Peyer's patch (tissue), 4 donors: ENCODE measurements around the gene OLFML2A. TPM values are rescaled to one million over a fixed set of nuclear protein-coding genes. Genes with fewer than 3 reads are reported as not detected.

Source experiments
- DNase-seq, 3 donors: peaks; one replicate each; pipeline ENCODE4 v3.0.0-alpha.2; 2017 to 2019
- H3K27ac ChIP-seq, 4 donors: fragments of 200-600 bp; sonication (generic); one replicate each; pipeline ENCODE4 v1.5.1; 2016 to 2019
- H3K27me3 ChIP-seq, 2 donors: fragments of 200-600 bp; sonication (generic); one replicate each; pipeline ENCODE4 v1.5.1; 2019
- H3K36me3 ChIP-seq, 3 donors: fragments of 200-600 bp; sonication (generic); one replicate each; pipeline ENCODE4 v1.5.1; 2016 to 2019
- H3K4me1 ChIP-seq, 4 donors: fragments of 200-600 bp; sonication (generic); one replicate each; pipeline ENCODE4 v1.5.1; 2016 to 2019
- H3K4me3 ChIP-seq, 4 donors: fragments of 200-600 bp; sonication (generic); 1 replicate in 3 of 4; 2 replicates in 1 of 4; pipeline ENCODE4 v1.5.1; 2016 to 2019; ENCODE audit warnings: mild to moderate bottlenecking in 1 of 4
- H3K9me3 ChIP-seq, 4 donors: fragments of 200-600 bp; sonication (generic); one replicate each; pipeline ENCODE4 v1.5.1; 2016 to 2019; ENCODE audit warnings: mild to moderate bottlenecking in 1 of 4
- CTCF ChIP-seq, 6 experiments: fragments of 450-650 bp in 4 of 6; fragments of 200-600 bp in 2 of 6; sonication (generic) in 1 of 6; IDR thresholded peaks; one replicate each; pipeline ENCODE4 v1.5.1; 2017 to 2019; ENCODE audit warnings: antibody characterized with exemption in 6 of 6, mild to moderate bottlenecking in 3 of 6, moderate library complexity in 1 of 6
- POLR2A ChIP-seq, 2 donors: fragments of 450-650 bp; IDR thresholded peaks; one replicate each; pipeline ENCODE4 v1.5.1; 2017; ENCODE audit warnings: antibody characterized with exemption in 2 of 2, mild to moderate bottlenecking in 2 of 2, moderate library complexity in 2 of 2
- total RNA-seq, 4 donors: library from RNA; depleted of rRNA; stranded (reverse); fragments of >200 nt; gene quantifications; one replicate each; pipeline ENCODE4 v1.1.0, GENCODE V29; 2016

The OLFML2A gene
- total RNA-seq, 4 donors from 2014 or later: 0.88 to 10.0 (median 8.7) TPM

- TF ChIP-seq POLR2A (IDR thresholded peaks at IDR 0.05): no peak
- H3K27me3 ChIP-seq: no peaks in the 10 kb centered on the region
- H3K4me3 ChIP-seq: no peak overlapping the region
- DNase-seq: no peak
- H3K27ac ChIP-seq: no peak overlapping the region
- peaks cover 0 to 26% (median 12%) of the 10 kb centered on the region in 4 donors for H3K4me1 ChIP-seq
- H3K9me3 ChIP-seq: no peaks in the 10 kb centered on the region
- H3K36me3 ChIP-seq: no peaks in the 10 kb centered on the region
These were observed 10.6 kb upstream of the OLFML2A start for GRCh38 chr9:124766326-124766725.

GRCh38 chr9:124766815-124767554 lies 9.9 kb upstream of the OLFML2A start:
- Histone ChIP-seq H3K4me1 (peaks cover 0 to 26% (median 12%) of the 10 kb centered on the region in 4 donors), H3K27me3 (no peaks in the 10 kb centered on the region), H3K9me3 (no peaks in the 10 kb centered on the region), H3K27ac (no peak overlapping the region), H3K36me3 (no peaks in the 10 kb centered on the region), H3K4me3 (no peak overlapping the region)
- TF ChIP-seq POLR2A (IDR thresholded peaks at IDR 0.05) (no peak), CTCF (IDR thresholded peaks at IDR 0.05) (peak in 2 of 6 experiments; percentile 20 to 22)
- DNase-seq: no peak

- H3K27ac ChIP-seq: no peak overlapping the region
These were observed 9.1 kb upstream of the OLFML2A start for GRCh38 chr9:124767821-124768220.

GRCh38 chr9:124768334-124768733 lies 8.6 kb upstream of the OLFML2A start:
- Histone ChIP-seq H3K27me3 (no peaks in the 10 kb centered on the region), H3K9me3 (no peaks in the 10 kb centered on the region), H3K4me1 (peaks cover 0 to 26% (median 12%) of the 10 kb centered on the region in 4 donors), H3K27ac (peak overlapping the region in 1 of 4 donors; percentile 42), H3K4me3 (peak overlapping the region in 2 of 4 donors; percentile 78 to 91), H3K36me3 (no peaks in the 10 kb centered on the region)
- DNase-seq: no peak
- TF ChIP-seq CTCF (IDR thresholded peaks at IDR 0.05) (no peak), POLR2A (IDR thresholded peaks at IDR 0.05) (no peak)

More at GRCh38 chr9:124767821-124768220, 9.1 kb upstream of the OLFML2A start:
- Histone ChIP-seq H3K4me1 (peaks cover 0 to 26% (median 12%) of the 10 kb centered on the region in 4 donors), H3K27me3 (no peaks in the 10 kb centered on the region), H3K4me3 (no peak overlapping the region), H3K9me3 (no peaks in the 10 kb centered on the region), H3K36me3 (no peaks in the 10 kb centered on the region)
- DNase-seq: no peak
- no peak for TF ChIP-seq CTCF (IDR thresholded peaks at IDR 0.05)
- TF ChIP-seq POLR2A (IDR thresholded peaks at IDR 0.05): no peak

GRCh38 chr9:124768750-124769548 lies 8.0 kb upstream of the OLFML2A start:
- Histone ChIP-seq H3K36me3 (no peaks in the 10 kb centered on the region), H3K27me3 (no peaks in the 10 kb centered on the region), H3K9me3 (no peaks in the 10 kb centered on the region), H3K4me3 (peak overlapping the region in 3 of 4 donors; percentile 78 to 93 (median 91)), H3K4me1 (peaks cover 0 to 26% (median 12%) of the 10 kb centered on the region in 4 donors), H3K27ac (peak overlapping the region in 3 of 4 donors; percentile 78 to 88 (median 86))
- DNase-seq: no peak
- TF ChIP-seq POLR2A (IDR thresholded peaks at IDR 0.05) (no peak), CTCF (IDR thresholded peaks at IDR 0.05) (no peak)
